MM.1S (cell line): ENCODE data around the gene SOWAHD.
"Not testable (repeated sequence)": the region's sequence is repeated elsewhere in the genome, so short reads cannot be mapped to it uniquely, and the experiment has no call there.

ENCODE experiments used
- DNase-seq: peaks from one replicate; pipeline ENCODE4 v3.0.0-alpha.2; 2015
- H2AFZ ChIP-seq: fragments of 300-600 bp; sonication (generic); 2 replicates; pipeline ENCODE4 v1.6.0; 2016; ENCODE audit warnings: antibody characterized with exemption, low read length
- H3F3A ChIP-seq: fragments of 300-600 bp; sonication (generic); 2 replicates; pipeline ENCODE4 v1.6.1; 2016; ENCODE audit warnings: mild to moderate bottlenecking, antibody characterized with exemption, low read length, moderate library complexity, mixed read lengths; ENCODE audit not compliant: insufficient read depth
- H3K27ac ChIP-seq: fragments of 300-600 bp; sonication (generic); 2 replicates; pipeline ENCODE4 v1.5.1; 2016; ENCODE audit warnings: mild to moderate bottlenecking, low read length
- H3K27me3 ChIP-seq: fragments of 300-600 bp; sonication (generic); replicated peaks from 2 replicates; pipeline ENCODE4 v1.6.0; 2016; ENCODE audit warnings: low read length; ENCODE audit not compliant: insufficient read depth
- H3K36me3 ChIP-seq: fragments of 300-600 bp; sonication (generic); replicated peaks from 2 replicates; pipeline ENCODE4 v1.6.1; 2016; ENCODE audit warnings: mild to moderate bottlenecking, low read length, mixed read lengths; ENCODE audit not compliant: insufficient read depth
- H3K4me1 ChIP-seq: fragments of 300-600 bp; sonication (generic); 2 replicates; pipeline ENCODE4 v1.6.1; 2016; ENCODE audit warnings: low read length, mixed read lengths
- H3K4me2 ChIP-seq: fragments of 300-600 bp; sonication (generic); 2 replicates; pipeline ENCODE4 v1.6.0; 2016; ENCODE audit warnings: low read depth, low read length
- H3K4me3 ChIP-seq: fragments of 300-600 bp; sonication (generic); 2 replicates; pipeline ENCODE4 v1.5.1; 2016; ENCODE audit warnings: low read length, mixed read lengths
- H3K79me2 ChIP-seq: fragments of 300-600 bp; sonication (generic); 2 replicates; pipeline ENCODE4 v1.6.1; 2016; ENCODE audit warnings: mixed run types, low read length, mixed read lengths
- H3K9ac ChIP-seq: fragments of 300-600 bp; sonication (generic); 2 replicates; pipeline ENCODE4 v1.6.1; 2016; ENCODE audit warnings: low read length, mixed read lengths
- H3K9me2 ChIP-seq: fragments of 300-600 bp; sonication (generic); replicated peaks from 2 replicates; pipeline ENCODE4 v1.6.1; 2016; ENCODE audit warnings: mild to moderate bottlenecking, low read length, mixed read lengths; ENCODE audit not compliant: insufficient read depth
- H3K9me3 ChIP-seq: fragments of 300-600 bp; sonication (generic); replicated peaks from 2 replicates; pipeline ENCODE4 v1.6.1; 2016; ENCODE audit warnings: mild to moderate bottlenecking, low read length, mixed read lengths; ENCODE audit not compliant: insufficient read depth
- H4K20me1 ChIP-seq: fragments of 300-600 bp; sonication (generic); 2 replicates; pipeline ENCODE4 v1.6.1; 2016; ENCODE audit warnings: mild to moderate bottlenecking, low read length, moderate library complexity, mixed read lengths; ENCODE audit not compliant: insufficient read depth
- CTCF ChIP-seq: fragments of 300-600 bp; sonication (generic); IDR thresholded peaks from 2 replicates; pipeline ENCODE4 v1.5.1; 2016; ENCODE audit warnings: antibody characterized with exemption, low read length, mixed read lengths
- EZH2 ChIP-seq: fragments of 300-600 bp; sonication (generic); optimal IDR thresholded peaks from 2 replicates; pipeline ENCODE3; 2017; ENCODE audit warnings: low read depth, mild to moderate bottlenecking, antibody characterized with exemption, low read length, mixed read lengths
- EZH2phosphoT487 ChIP-seq: fragments of 300-600 bp; sonication (generic); IDR thresholded peaks from 2 replicates; pipeline ENCODE4 v1.6.1; 2018; ENCODE audit warnings: antibody characterized with exemption, low read length

SOWAHD gene

GRCh38 chrX:119750751-119751150 lies 7.6 kb upstream of the SOWAHD start:
- not testable (repeated sequence) for H3K36me3 ChIP-seq, H3K27ac ChIP-seq, H3K9ac ChIP-seq, DNase-seq, H3K9me2 ChIP-seq, H3K9me3 ChIP-seq, H3K4me3 ChIP-seq, H3K27me3 ChIP-seq, H3K79me2 ChIP-seq, H4K20me1 ChIP-seq, H3K4me2 ChIP-seq, H2AFZ ChIP-seq
- Histone ChIP-seq H3K4me1 (peaks cover 19% of the 10 kb centered on the region), H3F3A (peaks cover 10% of the 10 kb centered on the region)

GRCh38 chrX:119753001-119753400 lies 5.4 kb upstream of the SOWAHD start:
- Histone ChIP-seq H3K4me3 (no peak overlapping the region), H3K27me3 (no peaks in the 10 kb centered on the region), H3K4me1 (peaks cover 37% of the 10 kb centered on the region), H3K9ac (no peak overlapping the region), H3F3A (peaks cover 29% of the 10 kb centered on the region), H3K9me3 (no peaks in the 10 kb centered on the region), H3K4me2 (no peak overlapping the region), H3K79me2 (no peaks in the 10 kb centered on the region), H2AFZ (no peak overlapping the region), H3K9me2 (no peaks in the 10 kb centered on the region), H3K27ac (no peak overlapping the region), H4K20me1 (no peaks in the 10 kb centered on the region), H3K36me3 (no peaks in the 10 kb centered on the region)
- TF ChIP-seq EZH2phosphoT487 (no peak), EZH2 (no peak), CTCF (no peak)
- DNase-seq = no peak

GRCh38 chrX:119753639-119754257 lies 4.6 kb upstream of the SOWAHD start:
- DNase-seq = peak; percentile 77
- Histone ChIP-seq H3K4me1 (peaks cover 37% of the 10 kb centered on the region), H2AFZ (no peak overlapping the region), H3K27ac (peak overlapping the region; percentile 99; the same call in 1 of the 2 replicates), H3K27me3 (no peaks in the 10 kb centered on the region), H3K4me3 (no peak overlapping the region), H3K9me2 (no peaks in the 10 kb centered on the region), H3K9ac (no peak overlapping the region), H3K36me3 (no peaks in the 10 kb centered on the region), H3K79me2 (no peaks in the 10 kb centered on the region), H3F3A (peaks cover 29% of the 10 kb centered on the region), H4K20me1 (no peaks in the 10 kb centered on the region), H3K4me2 (no peak overlapping the region), H3K9me3 (no peaks in the 10 kb centered on the region)
- TF ChIP-seq CTCF (peak; percentile 56), EZH2phosphoT487 (no peak)

- Histone ChIP-seq H3K9me3 (no peaks in the 10 kb centered on the region), H3K27ac (peak overlapping the region; percentile 99), H4K20me1 (no peaks in the 10 kb centered on the region), H3K79me2 (no peaks in the 10 kb centered on the region), H3K4me3 (peak overlapping the region; percentile 44), H3K4me2 (peak overlapping the region; percentile 69), H2AFZ (peak overlapping the region; percentile 38), H3F3A (peaks cover 29% of the 10 kb centered on the region), H3K27me3 (no peaks in the 10 kb centered on the region), H3K9me2 (no peaks in the 10 kb centered on the region), H3K9ac (peak overlapping the region; percentile 64), H3K36me3 (no peaks in the 10 kb centered on the region), H3K4me1 (peaks cover 41% of the 10 kb centered on the region)
- DNase-seq = peak; percentile 91
- TF ChIP-seq EZH2phosphoT487 = no peak
- TF ChIP-seq CTCF = no peak
Measured at GRCh38 chrX:119755981-119756533, 2.3 kb upstream of the SOWAHD start.
